ENCODE results near the gene RAD21L1. TPM values are rescaled to one million over a fixed set of nuclear protein-coding genes. Genes with fewer than 3 reads are reported as not detected.

The RAD21L1 gene
- total and polyA plus RNA-seq, 5 donors: not detected

- Histone ChIP-seq H3K4me3 (ENCODE audit: low read length) (no peak overlapping the region), H3K9me3 (ENCODE audit: control insufficient read depth, low read length) (no peaks in the 10 kb centered on the region), H3K4me1 (ENCODE audit: control insufficient read depth, insufficient read depth, low read length) (no peaks in the 10 kb centered on the region), H3K27ac (ENCODE audit: low read length) (no peak overlapping the region), H3K27me3 (ENCODE audit: control insufficient read depth, insufficient read depth) (no peaks in the 10 kb centered on the region)
- ATAC-seq (peak in 1 of 2 donors; percentile 50), DNase-seq (no peak)
- whole genome bisulfite sequencing: 77% methylated on average over 13 of the region's 13 CpGs
- intact Hi-C loops (cut with DNase I): no loop called here
Observed at GRCh38 chr20:1186367-1186991, 39.4 kb upstream of the RAD21L1 start.

DNA sequence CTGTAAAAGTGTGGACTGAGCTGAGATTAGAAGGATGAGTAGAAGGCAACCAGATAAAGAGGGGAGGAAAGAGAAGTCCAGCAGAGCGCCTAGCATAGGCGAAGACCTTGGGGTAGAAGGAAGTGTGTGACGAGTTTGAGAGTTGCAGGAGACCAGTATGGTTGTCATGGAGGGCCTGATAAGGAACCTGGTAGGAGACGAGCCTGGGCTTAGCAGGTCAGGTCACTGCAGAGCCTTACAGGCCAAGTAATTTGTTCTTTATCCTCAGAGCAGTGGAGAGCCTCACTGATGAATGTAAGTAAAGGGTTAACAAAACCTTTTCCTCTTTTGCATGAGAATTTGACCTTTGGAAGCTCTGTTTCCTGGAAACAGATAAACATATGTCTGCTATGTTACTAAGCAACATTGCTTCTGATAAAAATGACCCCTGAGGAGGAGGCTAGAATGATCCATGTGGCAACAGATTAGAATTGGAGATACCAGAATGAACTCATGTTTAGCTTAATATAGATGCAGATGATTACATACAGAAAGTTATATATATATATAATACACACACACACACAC is 38.2 kb upstream of the RAD21L1 start:
- DNase-seq: no peak
- no peaks in the 10 kb centered on the region for H3K4me1 ChIP-seq (ENCODE audit: control insufficient read depth, insufficient read depth, low read length)
- no peak overlapping the region for H3K27ac ChIP-seq (ENCODE audit: low read length)
- H3K27me3 ChIP-seq (ENCODE audit: control insufficient read depth, insufficient read depth): no peaks in the 10 kb centered on the region
- intact Hi-C loops (cut with DNase I): no loop called here
- H3K9me3 ChIP-seq (ENCODE audit: control insufficient read depth, low read length): no peaks in the 10 kb centered on the region
- H3K4me3 ChIP-seq (ENCODE audit: low read length): no peak overlapping the region
- peak in 1 of 2 donors; percentile 26 for ATAC-seq
- 56% methylated on average over 4 of the region's 4 CpGs for WGBS

DNA sequence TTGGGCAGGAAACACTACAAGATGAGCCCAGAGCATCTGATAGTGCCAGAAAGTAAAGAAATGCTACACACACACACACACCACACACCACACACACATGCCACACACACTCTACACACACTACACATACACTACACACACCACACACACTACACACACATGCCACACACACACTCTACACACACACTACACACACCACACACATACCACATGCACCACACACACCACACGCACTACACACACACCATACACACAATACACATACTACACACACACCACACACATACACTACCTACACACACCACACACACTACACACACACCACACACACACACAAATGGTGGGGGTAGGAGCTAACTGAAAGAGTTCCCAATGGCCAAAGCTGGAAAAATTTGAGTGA is 37.5 kb upstream of the RAD21L1 start:
- H3K27me3 ChIP-seq (ENCODE audit: control insufficient read depth, insufficient read depth): no peaks in the 10 kb centered on the region
- H3K27ac ChIP-seq (ENCODE audit: low read length): no peak overlapping the region
- H3K4me3 ChIP-seq (ENCODE audit: low read length): no peak overlapping the region
- DNase-seq (no peak), ATAC-seq (no peak)
- 95% methylated on average over 1 of the region's 1 CpG for WGBS
- no peaks in the 10 kb centered on the region for H3K4me1 ChIP-seq (ENCODE audit: control insufficient read depth, insufficient read depth, low read length)
- no peaks in the 10 kb centered on the region for H3K9me3 ChIP-seq (ENCODE audit: control insufficient read depth, low read length)
- intact Hi-C loops (cut with DNase I): no loop called here

- Histone ChIP-seq H3K9me3 (ENCODE audit: control insufficient read depth, low read length) (no peaks in the 10 kb centered on the region), H3K27me3 (ENCODE audit: control insufficient read depth, insufficient read depth) (no peaks in the 10 kb centered on the region), H3K27ac (ENCODE audit: low read length) (no peak overlapping the region), H3K4me1 (ENCODE audit: control insufficient read depth, insufficient read depth, low read length) (no peaks in the 10 kb centered on the region), H3K4me3 (ENCODE audit: low read length) (no peak overlapping the region)
- DNase-seq: no peak
- intact Hi-C loops (cut with DNase I): no loop called here
- 69% methylated on average over 1 of the region's 1 CpG for WGBS
- no peak for ATAC-seq
Observed at GRCh38 chr20:1189827-1190226, 36.0 kb upstream of the RAD21L1 start.

- Histone ChIP-seq H3K4me1 (ENCODE audit: control insufficient read depth, insufficient read depth, low read length) (no peaks in the 10 kb centered on the region), H3K4me3 (ENCODE audit: low read length) (no peak overlapping the region), H3K27me3 (ENCODE audit: control insufficient read depth, insufficient read depth) (no peaks in the 10 kb centered on the region), H3K27ac (ENCODE audit: low read length) (no peak overlapping the region), H3K9me3 (ENCODE audit: control insufficient read depth, low read length) (no peaks in the 10 kb centered on the region)
- ATAC-seq: no peak
- 50% methylated on average over 3 of the region's 3 CpGs for WGBS
- DNase-seq: no peak
- intact Hi-C loops (cut with DNase I): no loop called here
Observed at GRCh38 chr20:1190847-1191246, 35.0 kb upstream of the RAD21L1 start.

- H3K27me3 ChIP-seq (ENCODE audit: control insufficient read depth, insufficient read depth): no peaks in the 10 kb centered on the region
- DNase-seq (no peak), ATAC-seq (no peak)
- intact Hi-C loops (cut with DNase I): no loop called here
- no peak overlapping the region for H3K4me3 ChIP-seq (ENCODE audit: low read length)
- H3K27ac ChIP-seq (ENCODE audit: low read length): no peak overlapping the region
- no peaks in the 10 kb centered on the region for H3K9me3 ChIP-seq (ENCODE audit: control insufficient read depth, low read length)
- WGBS: 80% methylated on average over 3 of the region's 3 CpGs
- no peaks in the 10 kb centered on the region for H3K4me1 ChIP-seq (ENCODE audit: control insufficient read depth, insufficient read depth, low read length)
Observed at GRCh38 chr20:1191299-1191698, 34.5 kb upstream of the RAD21L1 start.

GRCh38 chr20:1195226-1195625 is 30.6 kb upstream of the RAD21L1 start:
- intact Hi-C loops (cut with DNase I): no loop called here

GRCh38 chr20:1196634-1197033 is 29.2 kb upstream of the RAD21L1 start:
- WGBS: 88% methylated on average over 2 of the region's 2 CpGs
- intact Hi-C loops (cut with DNase I): no loop called here
- no peaks in the 10 kb centered on the region for H3K9me3 ChIP-seq (ENCODE audit: control insufficient read depth, low read length)
- no peaks in the 10 kb centered on the region for H3K4me1 ChIP-seq (ENCODE audit: control insufficient read depth, insufficient read depth, low read length)
- no peak overlapping the region for H3K4me3 ChIP-seq (ENCODE audit: low read length)
- DNase-seq (no peak), ATAC-seq (no peak)
- H3K27ac ChIP-seq (ENCODE audit: low read length): no peak overlapping the region
- no peaks in the 10 kb centered on the region for H3K27me3 ChIP-seq (ENCODE audit: control insufficient read depth, insufficient read depth)

More at GRCh38 chr20:1195226-1195625, 30.6 kb upstream of the RAD21L1 start:
- Histone ChIP-seq H3K27me3 (ENCODE audit: control insufficient read depth, insufficient read depth) (no peaks in the 10 kb centered on the region), H3K4me3 (ENCODE audit: low read length) (no peak overlapping the region), H3K4me1 (ENCODE audit: control insufficient read depth, insufficient read depth, low read length) (no peaks in the 10 kb centered on the region), H3K27ac (ENCODE audit: low read length) (no peak overlapping the region), H3K9me3 (ENCODE audit: control insufficient read depth, low read length) (no peaks in the 10 kb centered on the region)
- DNase-seq (no peak), ATAC-seq (no peak)
- 91% methylated on average over 1 of the region's 1 CpG for WGBS

- intact Hi-C loops (cut with DNase I): no loop called here
- ATAC-seq: no peak
Observed at GRCh38 chr20:1197801-1198200, 28.0 kb upstream of the RAD21L1 start.

DNA sequence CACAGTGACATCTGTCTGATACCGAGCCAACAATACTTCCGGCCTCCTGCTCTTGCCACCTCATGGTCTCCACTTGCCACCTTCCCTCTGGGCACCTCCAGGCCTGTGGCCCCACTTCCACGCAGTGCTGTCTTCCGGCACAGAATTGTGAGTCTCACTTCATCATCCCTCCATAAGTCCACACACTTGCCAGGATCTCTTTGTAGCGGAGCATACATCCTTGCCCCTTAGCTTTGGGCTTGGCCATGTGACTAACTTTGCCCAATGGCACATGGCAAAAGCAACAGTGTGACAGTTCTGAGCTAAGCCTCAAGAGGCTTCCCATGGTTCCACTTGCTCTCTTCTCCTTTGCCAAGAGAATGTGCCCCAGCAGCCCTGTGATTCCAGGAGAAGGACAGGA is 27.1 kb upstream of the RAD21L1 start:
- Histone ChIP-seq H3K4me1 (ENCODE audit: control insufficient read depth, insufficient read depth, low read length) (peaks cover 1% of the 10 kb centered on the region), H3K4me3 (ENCODE audit: low read length) (no peak overlapping the region), H3K27me3 (ENCODE audit: control insufficient read depth, insufficient read depth) (no peaks in the 10 kb centered on the region), H3K27ac (ENCODE audit: low read length) (no peak overlapping the region), H3K9me3 (ENCODE audit: control insufficient read depth, low read length) (no peaks in the 10 kb centered on the region)
- ATAC-seq: no peak
- no peak for DNase-seq
- WGBS: 88% methylated on average over 5 of the region's 5 CpGs
- intact Hi-C loops (cut with DNase I): no loop called here

More at GRCh38 chr20:1197801-1198200, 28.0 kb upstream of the RAD21L1 start:
- H3K4me1 ChIP-seq (ENCODE audit: control insufficient read depth, insufficient read depth, low read length): no peaks in the 10 kb centered on the region
- DNase-seq: no peak
- H3K27ac ChIP-seq (ENCODE audit: low read length): no peak overlapping the region
- H3K27me3 ChIP-seq (ENCODE audit: control insufficient read depth, insufficient read depth): no peaks in the 10 kb centered on the region
- no peak overlapping the region for H3K4me3 ChIP-seq (ENCODE audit: low read length)
- 84% methylated on average over 7 of the region's 7 CpGs for WGBS
- H3K9me3 ChIP-seq (ENCODE audit: control insufficient read depth, low read length): no peaks in the 10 kb centered on the region

- peaks cover 2% of the 10 kb centered on the region for H3K4me1 ChIP-seq (ENCODE audit: control insufficient read depth, insufficient read depth, low read length)
- intact Hi-C loops (cut with DNase I): no loop called here
- ATAC-seq (no peak), DNase-seq (no peak)
- H3K27ac ChIP-seq (ENCODE audit: low read length): no peak overlapping the region
- H3K4me3 ChIP-seq (ENCODE audit: low read length): no peak overlapping the region
- no peaks in the 10 kb centered on the region for H3K9me3 ChIP-seq (ENCODE audit: control insufficient read depth, low read length)
- WGBS: 56% methylated on average over 7 of the region's 7 CpGs
- H3K27me3 ChIP-seq (ENCODE audit: control insufficient read depth, insufficient read depth): no peaks in the 10 kb centered on the region
Observed at GRCh38 chr20:1199212-1199873, 26.5 kb upstream of the RAD21L1 start.

Measured in right cardiac atrium (tissue), 5 donors.